DMS114 treated with DMSO at 0.1 percent for 48 hours (cell line): ENCODE results near the gene LCN2.
"Not testable (repeated sequence)": the region's sequence is repeated elsewhere in the genome, so short reads cannot be mapped to it uniquely, and the experiment has no call there.

Experiments used
- DNase-seq: peaks from one replicate; lab custom pipeline; 2025; ENCODE audit not compliant: unreplicated experiment; lab: John Stamatoyannopoulos, UW

Gene LCN2

GRCh38 chr9:128149001-128149701, at the start of gene LCN2:
Gene LCN2, plus strand, starts transcription at chr9:128149453. Its CDS starts 73 bp downstream, at chr9:128149526.
- no peak for DNase-seq

- no peak for DNase-seq
These were observed 49.2 kb upstream of the LCN2 start for GRCh38 chr9:128099932-128100491.

GRCh38 chr9:128100581-128100980, 48.7 kb upstream of the LCN2 start:
- DNase-seq, result no peak

- DNase-seq, result no peak
These were observed 48.0 kb upstream of the LCN2 start for GRCh38 chr9:128101231-128101661.

- DNase-seq, result no peak
These were observed 47.6 kb upstream of the LCN2 start for GRCh38 chr9:128101690-128102089.

- DNase-seq, result no peak
These were observed 47.1 kb upstream of the LCN2 start for GRCh38 chr9:128102196-128102595.

- no peak for DNase-seq
These were observed 46.2 kb upstream of the LCN2 start for GRCh38 chr9:128102861-128103588.

GRCh38 chr9:128103589-128103962, 45.7 kb upstream of the LCN2 start:
- DNase-seq, result no peak

- DNase-seq, result no peak
These were observed 45.1 kb upstream of the LCN2 start for GRCh38 chr9:128104171-128104618.

- no peak for DNase-seq
These were observed 43.6 kb upstream of the LCN2 start for GRCh38 chr9:128105538-128106175.

- no peak for DNase-seq
These were observed 42.9 kb upstream of the LCN2 start for GRCh38 chr9:128106181-128106939.

- DNase-seq, result no peak
These were observed 42.2 kb upstream of the LCN2 start for GRCh38 chr9:128106940-128107467.

GRCh38 chr9:128107468-128108268, 41.6 kb upstream of the LCN2 start:
- DNase-seq, result no peak

- DNase-seq, result no peak
These were observed 40.8 kb upstream of the LCN2 start for GRCh38 chr9:128108269-128109049.

- no peak for DNase-seq
These were observed 40.1 kb upstream of the LCN2 start for GRCh38 chr9:128109050-128109709.

GRCh38 chr9:128111726-128112125, 37.5 kb upstream of the LCN2 start:
- not testable (repeated sequence) for DNase-seq

GRCh38 chr9:128113526-128114325, 35.5 kb upstream of the LCN2 start:
- no peak for DNase-seq
